GM21390 (cell line): ENCODE data around the gene SUSD3.
A peak's percentile ranks its signal among the peaks of the same experiment; 100 is the strongest.

Experiments used
- ATAC-seq: cut with Tn5 transposase; IDR thresholded peaks from one replicate; pipeline ENCODE4 v1.9.1; 2021; ENCODE audit not compliant: unreplicated experiment

The SUSD3 gene

GRCh38 chr9:93051680-93052089 is 6.8 kb upstream of the SUSD3 start:
- no peak for ATAC-seq

GRCh38 chr9:93052791-93053540 is 5.5 kb upstream of the SUSD3 start:
- ATAC-seq = no peak

GRCh38 chr9:93053781-93054331 is 4.6 kb upstream of the SUSD3 start:
- no peak for ATAC-seq

GRCh38 chr9:93054758-93055704 is 3.5 kb upstream of the SUSD3 start:
- ATAC-seq = no peak

GRCh38 chr9:93057042-93057702 is 1.3 kb upstream of the SUSD3 start:
- no peak for ATAC-seq

DNA sequence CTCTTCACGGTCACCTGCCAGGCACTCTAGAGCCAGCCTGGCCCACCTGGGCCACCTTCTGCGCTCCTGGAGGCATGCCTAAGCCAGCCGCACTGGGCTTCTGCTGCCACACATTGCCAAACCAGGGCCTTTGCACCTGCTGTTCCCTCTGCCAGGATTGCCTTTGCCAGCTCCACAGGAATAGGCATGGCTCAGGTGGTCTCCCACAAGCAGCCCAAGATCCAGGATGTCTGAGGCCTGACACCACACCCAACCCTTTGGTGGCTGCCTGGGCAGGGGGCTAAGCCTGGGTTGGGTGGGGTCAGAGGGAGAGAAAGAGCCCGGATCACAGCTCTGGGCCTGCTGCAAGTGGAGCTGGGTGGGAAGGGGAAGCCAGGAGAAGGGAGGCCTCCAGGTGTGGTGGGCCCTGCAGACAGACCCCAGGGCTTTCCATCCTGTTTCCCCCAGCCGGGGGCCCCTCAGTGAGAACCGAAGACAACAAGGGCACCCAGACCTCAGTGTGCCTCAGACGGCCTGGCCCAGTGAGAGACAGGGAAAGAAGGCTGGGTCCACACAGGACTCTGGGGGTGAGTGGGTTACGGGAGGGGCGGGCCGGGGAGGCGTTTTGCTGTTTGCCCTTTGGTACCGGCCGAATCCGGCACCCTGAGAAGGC is 672 bp upstream of the SUSD3 start:
- ATAC-seq = no peak

DNA sequence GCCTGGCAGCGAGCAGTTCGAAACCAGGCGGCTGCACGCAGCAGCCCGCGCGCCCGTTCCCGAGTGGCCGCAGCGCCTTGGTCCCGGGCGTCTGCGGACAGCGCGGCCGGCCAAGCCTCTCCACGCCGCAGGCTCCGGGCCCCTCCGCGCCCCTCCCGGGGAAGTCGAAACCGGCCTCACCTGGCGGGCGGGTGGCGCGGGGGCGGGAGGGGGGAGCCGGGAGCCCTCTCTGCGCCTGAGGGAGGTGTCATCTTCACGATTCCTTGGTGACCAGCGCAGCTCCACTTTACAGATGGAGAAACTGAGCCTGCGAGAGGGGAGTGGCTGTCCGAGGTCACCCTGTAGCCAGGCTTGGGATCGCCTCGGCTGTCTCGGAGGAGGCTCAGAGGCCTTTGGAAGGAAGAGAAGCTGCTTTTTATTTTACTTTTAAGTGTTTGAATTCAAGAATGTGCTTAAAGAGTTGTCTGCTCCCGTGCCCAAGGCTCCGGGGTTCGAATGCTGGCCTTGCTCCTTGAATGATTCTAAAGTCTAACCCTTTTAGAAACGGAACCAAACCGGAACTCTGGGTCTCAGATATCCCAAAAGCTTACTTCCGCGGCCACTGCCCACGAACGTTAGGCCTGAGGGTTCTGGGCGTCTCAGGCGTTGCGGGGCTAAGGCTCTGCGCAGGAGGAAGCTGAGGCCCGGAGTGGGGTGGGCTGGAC is 662 bp downstream of the SUSD3 start:
- peak; percentile 15 for ATAC-seq

DNA sequence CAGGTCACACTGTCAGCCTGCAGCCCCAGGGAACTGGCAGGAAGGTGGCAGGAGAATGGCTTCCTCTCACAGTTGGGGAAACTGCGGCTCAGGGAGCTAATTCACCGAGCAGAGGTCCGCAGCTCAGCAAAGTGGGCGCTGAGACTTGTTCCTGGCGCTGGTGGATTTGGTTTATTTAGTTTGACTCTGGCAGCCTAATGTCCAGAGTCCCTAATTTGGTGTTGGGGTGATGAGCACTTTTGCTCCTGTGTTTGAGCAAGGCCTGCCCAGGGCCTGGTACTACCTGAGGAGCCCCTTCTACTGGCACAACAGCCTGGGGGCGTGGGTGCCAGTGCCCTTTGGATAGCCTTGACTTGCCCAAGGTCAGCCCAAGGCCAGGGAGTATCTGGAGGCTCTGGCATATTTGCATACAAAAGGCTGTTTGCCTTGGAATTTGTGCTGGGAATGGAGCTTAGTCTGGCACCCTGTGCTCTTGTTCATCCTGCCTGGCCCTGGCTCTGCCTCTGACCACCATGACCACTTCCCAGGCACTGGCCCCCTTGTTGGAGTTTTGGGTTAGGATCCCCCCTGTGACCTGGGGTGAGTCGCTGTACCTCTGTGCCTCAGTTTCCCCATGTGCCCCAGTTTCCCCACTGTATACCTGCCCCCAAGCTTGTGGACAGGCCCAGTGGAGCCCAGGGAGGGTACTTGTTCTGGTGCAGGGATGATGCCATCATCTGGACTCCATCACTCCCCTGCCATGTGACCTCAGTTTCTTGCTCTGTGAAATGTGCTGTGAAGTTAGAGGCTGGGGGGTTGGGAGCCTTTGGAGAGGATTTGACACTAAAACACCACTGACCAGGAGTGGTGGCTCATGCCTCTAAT is 1.4 kb downstream of the SUSD3 start:
- no peak for ATAC-seq

DNA sequence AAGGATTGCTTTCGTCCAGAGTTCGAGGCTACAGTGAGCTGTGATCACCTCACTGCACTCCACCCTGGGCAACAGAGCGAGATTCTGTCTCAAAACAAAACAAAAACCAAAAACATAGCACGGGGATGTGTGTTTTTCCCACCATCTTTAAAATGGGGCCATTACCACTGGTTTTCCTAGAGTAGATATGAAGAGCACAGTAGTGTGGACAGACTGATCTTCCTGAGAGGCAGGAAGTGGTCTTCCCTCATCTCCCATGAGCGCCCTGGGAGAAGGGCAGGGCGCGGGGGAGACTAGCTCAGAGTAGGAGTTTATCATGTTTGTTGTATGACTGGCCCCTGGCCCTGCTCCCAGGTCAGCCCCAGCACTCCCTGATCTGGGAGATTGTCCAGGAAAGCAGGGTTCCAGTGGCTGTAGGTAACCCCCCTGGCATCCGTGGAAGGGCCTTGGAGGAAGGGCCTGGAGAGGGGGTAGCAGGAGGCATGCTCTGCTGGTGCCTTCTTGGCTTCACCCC is 2.3 kb downstream of the SUSD3 start:
- ATAC-seq = no peak

DNA sequence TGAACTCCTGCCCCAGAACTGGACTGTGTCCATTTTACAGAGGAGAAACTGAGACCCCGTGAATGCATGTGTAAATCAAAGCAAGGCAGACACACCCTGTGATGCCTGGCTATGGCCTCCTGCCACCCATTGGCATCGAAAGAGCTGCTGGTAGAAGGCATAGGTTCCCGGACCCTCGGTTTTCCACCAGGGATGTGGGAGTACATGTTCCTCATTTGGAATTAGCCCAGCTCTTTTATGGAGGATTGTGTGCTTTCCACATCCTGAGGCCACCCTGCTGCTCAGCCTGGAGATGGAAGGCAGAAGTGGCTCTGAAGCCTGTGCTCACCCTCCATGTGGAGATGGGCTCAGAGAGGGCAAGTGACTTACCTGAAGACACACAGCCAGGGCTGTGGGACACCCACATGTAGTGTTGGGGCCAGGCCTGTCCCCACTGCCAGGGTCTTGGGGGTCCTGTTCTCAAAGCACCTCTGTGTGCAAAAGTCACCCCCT is 2.8 kb downstream of the SUSD3 start:
- ATAC-seq = no peak

DNA sequence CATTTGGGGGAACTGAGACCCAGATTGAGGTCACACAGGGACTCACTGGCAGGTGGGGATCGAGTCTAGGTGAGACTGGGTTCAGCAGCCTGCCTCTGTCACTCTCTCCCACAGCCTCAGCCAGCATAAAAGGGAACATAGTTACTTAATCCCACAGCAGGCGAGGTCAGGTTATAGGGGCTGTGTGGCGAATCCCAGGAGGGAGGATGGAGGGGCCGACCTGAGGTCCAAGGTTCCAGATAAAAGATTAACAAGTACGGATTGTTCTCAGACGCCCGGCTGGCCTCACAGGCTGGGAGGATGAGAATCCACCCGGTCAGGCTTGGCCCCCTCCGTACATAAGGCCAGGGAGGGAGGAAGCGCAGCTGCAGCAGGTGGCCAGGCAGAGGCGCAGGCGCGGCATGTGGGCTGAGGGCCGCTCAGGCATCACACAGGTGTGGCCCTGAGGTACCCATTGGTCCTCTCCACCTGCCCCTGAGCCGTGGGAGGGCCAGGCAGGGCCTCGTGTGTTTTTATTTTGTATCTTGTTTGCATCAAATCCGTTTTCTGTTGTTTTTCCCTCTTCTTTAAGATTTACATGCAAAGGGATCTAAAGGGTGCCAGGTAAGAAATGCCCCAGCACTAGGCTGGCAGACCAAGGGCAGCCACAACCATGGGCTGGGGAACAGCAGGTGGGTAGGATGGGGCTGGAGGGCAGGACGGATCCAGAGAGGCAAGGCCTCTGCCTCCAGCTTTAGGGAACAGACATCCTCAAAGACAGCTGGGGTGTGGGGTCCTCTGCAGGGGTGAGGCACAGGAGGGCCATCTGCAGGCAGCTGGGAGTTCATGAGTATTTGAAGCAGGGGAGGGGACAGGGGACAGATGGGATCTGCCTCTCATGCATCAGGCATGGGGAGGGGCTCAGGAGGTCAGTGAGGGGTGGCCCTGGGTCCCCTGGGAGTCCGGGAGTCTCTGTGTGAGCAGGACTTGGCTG is 3.6 kb downstream of the SUSD3 start:
- ATAC-seq = peak; percentile 28

DNA sequence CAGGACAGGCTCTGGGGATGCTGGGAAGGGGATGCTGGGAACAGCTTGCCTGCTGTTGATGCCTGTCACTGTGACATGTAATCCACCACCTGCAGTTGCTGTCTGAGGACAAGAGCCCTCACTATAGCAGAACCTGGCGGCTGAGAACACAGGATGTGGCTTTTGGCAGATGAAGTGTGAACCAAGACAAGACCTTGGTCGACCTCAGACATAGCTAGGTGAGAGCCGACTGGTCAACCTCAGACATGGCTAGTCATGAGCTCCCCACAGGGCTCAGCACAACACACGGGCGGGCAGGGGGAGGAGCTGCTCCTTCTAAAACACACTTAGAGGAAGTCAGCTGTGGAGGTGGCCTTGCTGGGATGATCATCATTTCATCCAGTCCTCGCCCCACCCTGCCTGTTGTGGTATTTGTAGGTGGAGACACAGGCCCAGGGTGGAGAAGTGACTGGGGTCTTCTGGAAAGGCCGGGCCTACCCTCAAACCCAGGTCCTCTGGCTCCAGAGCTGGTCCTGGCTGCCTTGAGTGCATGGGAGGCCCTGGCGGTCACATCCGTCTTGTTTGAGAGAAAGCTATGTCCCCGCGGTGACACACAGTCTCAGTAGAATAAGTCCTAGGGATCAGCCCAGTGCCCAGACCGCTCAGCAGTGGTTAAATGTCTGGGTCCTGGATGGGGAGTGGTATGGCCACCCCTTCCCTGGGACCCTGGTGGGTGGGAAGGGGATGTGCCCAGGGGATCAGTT is 6.1 kb downstream of the SUSD3 start:
- ATAC-seq = peak; percentile 90

- ATAC-seq = no peak
These were observed 6.7 kb downstream of the SUSD3 start for GRCh38 chr9:93065135-93065720.

- no peak for ATAC-seq
These were observed 8.6 kb downstream of the SUSD3 start for GRCh38 chr9:93066978-93067603.

DNA sequence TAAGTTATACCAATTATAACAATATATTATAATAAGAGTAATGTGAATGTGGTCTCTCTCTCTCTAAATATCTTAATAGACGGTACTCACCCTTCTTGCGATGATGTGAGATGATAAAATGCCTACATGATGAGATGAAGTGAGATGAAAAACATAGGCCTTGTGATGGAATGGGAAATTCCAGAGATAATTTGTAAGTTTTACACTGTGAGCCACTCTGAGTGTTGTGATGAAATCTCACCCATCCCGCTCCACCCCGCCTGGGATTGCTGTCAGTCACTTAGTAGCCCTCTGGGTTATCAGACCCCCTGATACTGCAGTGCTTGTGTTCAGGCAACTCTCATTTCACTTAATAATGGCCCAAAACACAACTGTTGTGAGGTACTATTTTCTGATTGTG is 10.5 kb downstream of the SUSD3 start:
- no peak for ATAC-seq

- ATAC-seq = no peak
These were observed 13.0 kb downstream of the SUSD3 start for GRCh38 chr9:93071464-93071863.
